GM12878 (cell line): ENCODE measurements around the gene CXorf58. TPM values are rescaled to one million over a fixed set of nuclear protein-coding genes. Genes with fewer than 3 reads are reported as not detected.

Source experiments
- POLR2AphosphoS5 ChIP-seq: IDR thresholded peaks from 2 replicates; pipeline ENCODE4 v1.6.1; 2011; ENCODE audit warnings: mild to moderate bottlenecking, low read length, inconsistent platforms
- TAF1 ChIP-seq: IDR thresholded peaks from 2 replicates; pipeline ENCODE4 v1.6.1; 2011; ENCODE audit warnings: mild to moderate bottlenecking, low read depth, low read length, borderline replicate concordance
- polyA plus RNA-seq, 11 experiments: library from polyadenylated mRNA; depleted of rRNA in 4 of 11; unstranded in 6 of 11; stranded (reverse) in 5 of 11; fragments of >200 nt; fragmentation: Nextera tagmentation in 4 of 11; fragmentation: Illumina TruSeq in 1 of 11; extraction: Ambion mirVana in 4 of 11; extraction: Trizol in 1 of 11; gene quantifications; 1 replicate in 1 of 11; 2 replicates in 10 of 11; pipeline versions ENCODE4 v1.2.1 to v1.2.3, GENCODE V29; 2011 to 2016; ENCODE audit warnings: inconsistent platforms in 2 of 11, missing spikeins in 2 of 11, low read depth in 1 of 11
- total RNA-seq, 4 experiments: library from RNA; depleted of rRNA in 3 of 4; stranded (reverse); fragments of >200 nt in 3 of 4; fragmentation: Illumina TruSeq in 1 of 4; extraction: Trizol in 1 of 4; gene quantifications; 2 replicates each; pipeline versions ENCODE4 v1.2.1 to v1.2.3, GENCODE V29; 2013 to 2021
- TF ChIP-seq, protein P1 (sequence below): fragments of 450-650 bp; formaldehyde crosslinking; IDR thresholded peaks from 2 replicates; pipeline ENCODE4 v1.5.0; 2022; ENCODE audit warnings: mild to moderate bottlenecking, missing genetic modification characterization
- TF ChIP-seq, protein P2 (sequence below): fragments of 150-350 bp; IDR thresholded peaks from 2 replicates; pipeline ENCODE4 v1.6.1; 2014; ENCODE audit warnings: mild to moderate bottlenecking, low read depth, low read length
- TF ChIP-seq, protein P3 (sequence below): IDR thresholded peaks from 2 replicates; pipeline ENCODE4 v1.6.1; 2011; ENCODE audit warnings: low read depth, mild to moderate bottlenecking, low read length, moderate library complexity, borderline replicate concordance; ENCODE audit errors: extremely low read depth
- TF ChIP-seq, protein P4 (sequence below): IDR thresholded peaks from 2 replicates; pipeline ENCODE4 v1.6.1; 2011; ENCODE audit warnings: borderline replicate concordance, low read depth, mild to moderate bottlenecking, moderate library complexity, low read length; ENCODE audit not compliant: insufficient read depth, poor library complexity, severe bottlenecking

CXorf58 gene
- total and polyA plus RNA-seq, 10 of the 15 experiments (the other 5 are each of a cell fraction or from before 2014, with no cell fraction given) = 0.10 to 0.24 (median 0.13) TPM; not detected in 5

DNA sequence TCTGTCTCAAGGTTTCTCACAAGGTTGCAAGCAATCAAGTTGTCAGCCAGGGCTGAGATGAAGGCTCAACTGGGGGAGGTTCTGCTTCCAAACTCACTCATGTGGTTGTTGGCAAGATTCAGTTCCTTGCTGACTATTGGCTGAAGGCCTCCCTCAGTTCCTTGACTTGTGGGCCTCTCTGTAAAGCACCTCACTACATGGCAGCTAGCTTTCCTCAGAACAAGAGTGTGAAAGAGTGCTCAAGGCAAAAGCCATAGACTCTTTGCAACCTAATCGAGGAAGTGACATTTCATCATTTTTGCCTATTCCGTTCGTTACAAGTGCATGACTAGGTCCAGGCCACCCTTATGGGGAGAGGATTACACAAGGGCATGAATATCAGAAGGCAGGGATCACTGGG, 52.0 kb downstream of the CXorf58 start (continued):
- TF ChIP-seq, protein P1, sequence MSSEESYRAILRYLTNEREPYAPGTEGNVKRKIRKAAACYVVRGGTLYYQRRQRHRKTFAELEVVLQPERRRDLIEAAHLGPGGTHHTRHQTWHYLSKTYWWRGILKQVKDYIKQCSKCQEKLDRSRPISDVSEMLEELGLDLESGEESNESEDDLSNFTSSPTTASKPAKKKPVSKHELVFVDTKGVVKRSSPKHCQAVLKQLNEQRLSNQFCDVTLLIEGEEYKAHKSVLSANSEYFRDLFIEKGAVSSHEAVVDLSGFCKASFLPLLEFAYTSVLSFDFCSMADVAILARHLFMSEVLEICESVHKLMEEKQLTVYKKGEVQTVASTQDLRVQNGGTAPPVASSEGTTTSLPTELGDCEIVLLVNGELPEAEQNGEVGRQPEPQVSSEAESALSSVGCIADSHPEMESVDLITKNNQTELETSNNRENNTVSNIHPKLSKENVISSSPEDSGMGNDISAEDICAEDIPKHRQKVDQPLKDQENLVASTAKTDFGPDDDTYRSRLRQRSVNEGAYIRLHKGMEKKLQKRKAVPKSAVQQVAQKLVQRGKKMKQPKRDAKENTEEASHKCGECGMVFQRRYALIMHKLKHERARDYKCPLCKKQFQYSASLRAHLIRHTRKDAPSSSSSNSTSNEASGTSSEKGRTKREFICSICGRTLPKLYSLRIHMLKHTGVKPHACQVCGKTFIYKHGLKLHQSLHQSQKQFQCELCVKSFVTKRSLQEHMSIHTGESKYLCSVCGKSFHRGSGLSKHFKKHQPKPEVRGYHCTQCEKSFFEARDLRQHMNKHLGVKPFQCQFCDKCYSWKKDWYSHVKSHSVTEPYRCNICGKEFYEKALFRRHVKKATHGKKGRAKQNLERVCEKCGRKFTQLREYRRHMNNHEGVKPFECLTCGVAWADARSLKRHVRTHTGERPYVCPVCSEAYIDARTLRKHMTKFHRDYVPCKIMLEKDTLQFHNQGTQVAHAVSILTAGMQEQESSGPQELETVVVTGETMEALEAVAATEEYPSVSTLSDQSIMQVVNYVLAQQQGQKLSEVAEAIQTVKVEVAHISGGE (CRISPR knock-in tag) = no peak
- TF ChIP-seq, protein P2, sequence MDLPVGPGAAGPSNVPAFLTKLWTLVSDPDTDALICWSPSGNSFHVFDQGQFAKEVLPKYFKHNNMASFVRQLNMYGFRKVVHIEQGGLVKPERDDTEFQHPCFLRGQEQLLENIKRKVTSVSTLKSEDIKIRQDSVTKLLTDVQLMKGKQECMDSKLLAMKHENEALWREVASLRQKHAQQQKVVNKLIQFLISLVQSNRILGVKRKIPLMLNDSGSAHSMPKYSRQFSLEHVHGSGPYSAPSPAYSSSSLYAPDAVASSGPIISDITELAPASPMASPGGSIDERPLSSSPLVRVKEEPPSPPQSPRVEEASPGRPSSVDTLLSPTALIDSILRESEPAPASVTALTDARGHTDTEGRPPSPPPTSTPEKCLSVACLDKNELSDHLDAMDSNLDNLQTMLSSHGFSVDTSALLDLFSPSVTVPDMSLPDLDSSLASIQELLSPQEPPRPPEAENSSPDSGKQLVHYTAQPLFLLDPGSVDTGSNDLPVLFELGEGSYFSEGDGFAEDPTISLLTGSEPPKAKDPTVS = no peak
- no peak for TF ChIP-seq TAF1
- no peak for TF ChIP-seq POLR2AphosphoS5
- TF ChIP-seq, protein P3, sequence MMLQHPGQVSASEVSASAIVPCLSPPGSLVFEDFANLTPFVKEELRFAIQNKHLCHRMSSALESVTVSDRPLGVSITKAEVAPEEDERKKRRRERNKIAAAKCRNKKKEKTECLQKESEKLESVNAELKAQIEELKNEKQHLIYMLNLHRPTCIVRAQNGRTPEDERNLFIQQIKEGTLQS = no peak
- TF ChIP-seq, protein P4, sequence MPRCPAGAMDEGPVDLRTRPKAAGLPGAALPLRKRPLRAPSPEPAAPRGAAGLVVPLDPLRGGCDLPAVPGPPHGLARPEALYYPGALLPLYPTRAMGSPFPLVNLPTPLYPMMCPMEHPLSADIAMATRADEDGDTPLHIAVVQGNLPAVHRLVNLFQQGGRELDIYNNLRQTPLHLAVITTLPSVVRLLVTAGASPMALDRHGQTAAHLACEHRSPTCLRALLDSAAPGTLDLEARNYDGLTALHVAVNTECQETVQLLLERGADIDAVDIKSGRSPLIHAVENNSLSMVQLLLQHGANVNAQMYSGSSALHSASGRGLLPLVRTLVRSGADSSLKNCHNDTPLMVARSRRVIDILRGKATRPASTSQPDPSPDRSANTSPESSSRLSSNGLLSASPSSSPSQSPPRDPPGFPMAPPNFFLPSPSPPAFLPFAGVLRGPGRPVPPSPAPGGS = no peak
